GM19397 (cell line): ENCODE data around the gene DSP.

Source experiments
- ATAC-seq: cut with Tn5 transposase; IDR thresholded peaks from one replicate; pipeline ENCODE4 v1.9.1; 2021; ENCODE audit warnings: mild to moderate bottlenecking, moderate library complexity; ENCODE audit not compliant: unreplicated experiment

DSP gene

DNA sequence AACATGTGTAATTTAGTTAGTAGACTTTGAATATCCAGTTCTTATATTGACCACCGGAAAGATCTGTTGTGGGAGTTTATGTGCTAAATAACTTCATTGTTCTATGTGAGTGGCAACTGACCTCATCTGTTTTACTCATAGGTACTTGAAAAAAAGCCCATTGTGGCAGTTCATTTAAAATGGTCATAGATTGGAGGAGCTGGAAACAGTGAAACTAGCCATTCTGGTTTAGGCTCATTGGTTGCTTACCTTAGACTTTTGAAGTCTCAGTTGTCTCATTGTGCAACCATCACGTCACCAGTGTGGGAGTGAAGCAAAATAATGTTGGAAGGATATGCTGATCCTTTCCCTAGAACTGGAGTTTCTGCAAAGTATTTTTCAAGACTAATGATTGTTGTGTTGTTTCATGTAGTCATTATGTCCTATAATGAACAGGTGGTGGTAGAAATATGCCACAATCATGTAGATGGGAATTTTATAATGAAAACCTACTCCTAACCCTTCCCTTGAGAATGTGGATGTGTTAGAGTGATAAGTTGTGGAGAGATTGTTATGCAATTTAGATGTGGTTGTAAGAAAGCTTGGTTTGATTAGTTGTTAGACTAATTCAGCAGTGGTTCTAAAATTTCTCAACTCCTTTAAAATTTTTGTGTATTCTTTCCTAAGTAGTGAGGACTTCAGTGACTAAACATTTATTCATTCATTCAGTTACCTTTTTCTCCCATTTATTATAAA is 18.3 kb downstream of the DSP start:
- no peak for ATAC-seq

DNA sequence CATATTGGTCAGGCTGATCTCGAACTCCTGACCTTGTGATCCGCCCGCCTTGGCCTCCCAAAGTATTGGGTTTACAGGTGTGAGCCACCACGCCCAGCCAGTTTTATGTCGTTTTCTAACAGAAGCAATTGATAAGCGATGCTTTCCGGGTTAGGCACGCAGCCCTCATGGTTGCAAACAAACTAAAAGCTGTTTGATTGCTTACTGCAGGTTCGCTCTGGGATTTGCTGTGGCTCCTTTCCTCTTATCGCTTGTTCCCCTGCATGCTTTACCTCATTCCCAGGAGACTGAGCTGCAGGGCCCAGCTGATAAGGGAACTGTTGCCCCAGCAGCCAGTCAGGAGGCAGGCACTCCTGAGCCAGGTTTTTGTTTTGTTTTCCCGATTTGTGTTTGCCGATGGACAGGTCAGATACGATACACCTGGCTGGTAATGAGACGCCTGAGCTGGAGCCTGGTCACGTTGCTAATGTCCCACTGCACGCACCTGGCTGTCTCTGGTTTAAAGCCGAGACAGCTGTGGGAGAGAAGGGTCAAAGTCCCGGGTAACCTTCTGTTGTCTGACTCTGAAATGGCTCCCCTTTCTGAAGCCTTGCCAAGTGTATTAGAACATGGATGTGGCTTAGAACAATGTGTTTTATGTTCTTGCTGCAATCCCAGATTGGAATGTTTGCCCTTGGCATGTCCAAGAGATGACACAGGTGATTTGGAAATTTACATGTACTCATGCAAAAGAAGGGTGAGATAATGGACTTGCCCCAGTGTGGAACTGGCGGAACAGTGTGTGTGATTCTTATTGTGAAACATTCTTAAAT is 19.9 kb downstream of the DSP start:
- no peak for ATAC-seq

DNA sequence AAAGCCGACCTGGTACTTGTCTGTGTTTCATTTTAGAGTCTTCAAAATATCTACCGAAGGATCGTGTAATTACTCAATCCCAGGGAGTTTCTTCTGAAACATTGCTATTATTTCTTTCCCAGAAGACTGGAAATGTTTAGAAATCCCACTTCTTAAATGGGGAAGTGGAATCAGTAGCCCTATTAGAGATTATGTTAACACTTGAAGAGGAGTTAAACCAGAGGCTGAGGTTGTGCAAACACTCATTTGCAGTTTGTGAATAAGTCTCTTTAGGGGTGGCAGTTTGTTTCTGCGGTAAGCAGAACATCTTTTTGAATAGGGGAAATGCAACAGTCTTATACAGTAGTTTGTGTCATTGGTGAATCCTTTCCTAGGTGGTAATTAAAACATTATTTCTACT is 21.3 kb downstream of the DSP start:
- no peak for ATAC-seq

DNA sequence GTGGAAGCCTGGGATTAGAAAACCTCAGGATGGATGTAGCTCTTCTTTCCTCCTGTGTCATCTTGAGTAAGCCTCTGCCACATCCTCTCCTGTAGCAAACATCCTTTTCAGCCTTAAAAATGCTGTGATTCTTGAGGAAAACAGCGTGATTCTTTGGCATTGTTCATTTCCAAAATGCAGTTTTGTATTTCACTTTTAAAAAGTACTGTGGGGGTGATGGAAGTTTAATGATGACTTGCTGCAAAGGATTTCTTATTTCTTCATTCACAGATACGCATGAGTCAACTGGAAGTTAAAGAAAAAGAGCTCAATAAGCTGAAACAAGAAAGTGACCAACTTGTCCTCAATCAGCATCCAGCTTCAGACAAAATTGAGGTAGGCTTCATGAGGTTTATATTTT is 24.6 kb downstream of the DSP start:
- no peak for ATAC-seq

DNA sequence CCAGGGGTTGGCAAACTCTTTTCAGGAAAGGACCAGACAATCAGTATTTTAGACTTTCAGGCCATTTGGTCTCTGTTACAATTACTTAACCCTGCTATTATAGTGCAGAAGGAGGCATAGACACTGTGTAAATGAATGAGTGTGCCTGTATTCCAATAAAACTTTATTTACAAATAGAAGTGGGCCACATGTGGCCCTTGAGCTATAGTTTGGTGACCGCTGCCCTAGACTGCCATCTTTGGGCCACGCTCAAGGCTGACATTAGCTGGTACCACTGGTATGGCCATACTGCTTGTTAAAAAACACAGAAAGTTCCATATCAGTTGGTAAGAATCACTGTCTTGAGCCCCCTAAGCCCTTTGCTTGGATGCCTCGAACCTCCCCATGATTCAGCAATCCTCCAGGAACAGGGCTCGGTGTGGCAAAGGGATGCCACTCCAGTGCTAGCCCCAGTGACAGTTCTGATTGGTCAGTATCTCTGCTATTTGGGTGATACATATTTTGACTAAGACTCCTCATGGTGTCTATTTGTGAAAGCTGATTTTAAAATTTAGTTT is 25.2 kb downstream of the DSP start:
- ATAC-seq: no peak

DNA sequence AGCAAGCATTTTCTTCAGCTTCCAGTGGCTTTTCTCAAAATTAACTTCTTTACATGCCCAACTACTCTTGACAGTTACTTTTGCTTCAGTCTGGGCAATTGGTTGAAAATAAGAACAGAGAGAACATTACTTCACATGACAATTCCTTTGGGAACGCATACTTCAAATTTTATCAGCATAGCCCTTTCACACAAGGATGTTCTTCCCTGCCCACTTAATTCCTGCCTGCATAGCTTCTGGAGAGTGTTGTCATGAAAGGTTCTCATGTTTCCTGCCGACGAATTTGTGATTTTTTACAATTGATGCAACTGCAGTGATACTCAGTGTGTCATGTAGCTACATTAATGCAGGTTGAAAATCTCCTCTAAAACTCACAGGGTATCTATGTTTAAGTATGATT is 26.6 kb downstream of the DSP start:
- no peak for ATAC-seq

DNA sequence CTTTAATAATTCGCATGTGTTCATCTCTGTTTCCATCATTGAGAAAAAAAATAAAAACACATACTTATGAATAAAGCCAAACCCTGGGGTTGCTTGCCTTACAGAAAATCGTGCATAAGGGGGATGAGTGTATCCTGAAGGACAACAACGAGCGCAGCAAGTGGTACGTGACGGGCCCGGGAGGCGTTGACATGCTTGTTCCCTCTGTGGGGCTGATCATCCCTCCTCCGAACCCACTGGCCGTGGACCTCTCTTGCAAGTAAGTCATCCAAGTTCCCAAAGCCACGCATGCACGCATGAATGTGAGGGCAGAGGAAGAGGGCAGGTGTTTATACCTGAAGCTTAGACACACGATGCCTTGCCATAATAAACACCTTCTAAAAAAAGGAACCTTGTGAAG is 27.6 kb downstream of the DSP start:
- no peak for ATAC-seq

DNA sequence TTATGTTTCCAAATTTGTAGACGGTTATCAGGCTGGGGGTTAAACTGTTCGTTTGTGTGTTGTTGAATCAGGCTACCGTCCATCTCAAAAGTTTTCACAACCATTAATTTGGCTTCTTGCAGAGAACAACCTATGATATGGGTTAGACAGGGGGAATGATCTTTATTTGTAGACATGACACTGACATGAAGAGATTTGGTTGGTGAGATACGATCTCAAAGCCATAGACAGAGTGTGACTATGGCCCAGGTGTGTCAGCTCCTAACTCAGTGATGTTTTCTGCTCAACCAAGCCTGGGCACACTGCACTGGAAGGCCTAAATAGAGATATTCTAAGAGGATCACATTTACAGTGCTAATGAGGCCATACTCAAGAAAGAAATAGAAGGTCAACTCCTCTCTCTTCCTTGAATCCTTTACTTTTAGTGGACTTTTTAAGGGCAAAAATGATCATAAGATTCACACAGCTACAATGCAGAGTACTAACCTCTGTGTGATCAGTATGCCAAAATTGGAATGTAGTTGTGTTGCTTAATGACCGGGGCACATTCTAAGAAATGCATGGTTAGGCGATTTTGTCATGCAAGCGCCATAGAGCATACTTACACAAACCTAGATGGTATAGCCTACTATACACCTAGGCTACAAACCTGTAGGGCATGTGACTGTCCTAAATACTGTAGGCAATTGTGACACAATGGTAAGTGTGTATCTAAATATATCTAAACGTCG is 30.9 kb downstream of the DSP start:
- no peak for ATAC-seq

DNA sequence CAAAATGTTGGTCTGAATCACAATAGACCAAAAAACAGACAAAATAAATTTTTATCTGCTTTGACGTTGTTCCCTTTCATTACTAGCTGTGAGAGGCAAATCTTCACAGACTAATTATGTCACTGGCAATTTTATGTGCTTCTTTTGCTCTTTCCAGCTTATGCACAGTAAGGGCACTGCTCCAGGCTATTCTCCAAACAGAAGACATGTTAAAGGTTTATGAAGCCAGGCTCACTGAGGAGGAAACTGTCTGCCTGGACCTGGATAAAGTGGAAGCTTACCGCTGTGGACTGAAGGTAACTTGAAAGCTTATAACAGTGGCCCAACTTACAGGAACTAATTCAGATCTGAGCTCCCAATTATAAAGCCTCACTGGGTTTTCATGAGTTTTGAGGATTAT is 33.0 kb downstream of the DSP start:
- ATAC-seq: no peak

DNA sequence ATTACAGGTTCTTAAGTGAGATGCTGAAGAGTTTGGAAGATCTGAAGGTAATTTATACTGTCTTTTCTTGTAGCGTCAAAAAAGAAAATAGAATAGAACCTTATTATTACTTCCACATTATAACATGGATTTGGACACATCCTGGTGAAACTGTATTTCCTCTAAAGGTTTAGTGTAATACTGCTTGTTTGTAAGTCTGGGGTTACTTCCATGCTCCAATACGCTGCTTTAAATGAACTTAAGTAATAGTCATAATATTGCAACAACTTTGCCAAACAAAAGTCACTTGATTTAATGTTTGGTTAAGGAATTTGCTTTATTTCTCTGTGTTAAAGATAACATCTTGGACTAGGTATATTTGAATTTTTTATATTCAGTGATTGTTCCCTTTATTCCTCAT is 37.0 kb downstream of the DSP start:
- no peak for ATAC-seq

DNA sequence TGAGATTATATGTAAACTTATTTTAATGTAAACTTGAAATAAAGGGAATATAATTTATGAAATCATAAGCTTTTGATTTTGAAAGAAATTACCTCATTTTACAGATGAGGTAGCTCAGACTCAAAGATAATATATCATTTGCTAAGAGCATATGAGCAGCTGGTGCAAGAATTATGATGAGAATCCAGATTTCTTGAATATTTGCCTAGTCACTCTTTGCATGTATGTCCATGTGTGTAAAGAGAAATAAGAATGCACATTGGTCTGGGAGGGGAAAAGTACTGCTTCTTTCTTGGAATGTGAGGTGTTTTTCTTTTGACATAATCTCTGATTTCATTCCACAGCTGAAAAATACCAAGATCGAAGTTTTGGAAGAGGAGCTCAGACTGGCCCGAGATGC is 37.5 kb downstream of the DSP start:
- ATAC-seq: no peak

DNA sequence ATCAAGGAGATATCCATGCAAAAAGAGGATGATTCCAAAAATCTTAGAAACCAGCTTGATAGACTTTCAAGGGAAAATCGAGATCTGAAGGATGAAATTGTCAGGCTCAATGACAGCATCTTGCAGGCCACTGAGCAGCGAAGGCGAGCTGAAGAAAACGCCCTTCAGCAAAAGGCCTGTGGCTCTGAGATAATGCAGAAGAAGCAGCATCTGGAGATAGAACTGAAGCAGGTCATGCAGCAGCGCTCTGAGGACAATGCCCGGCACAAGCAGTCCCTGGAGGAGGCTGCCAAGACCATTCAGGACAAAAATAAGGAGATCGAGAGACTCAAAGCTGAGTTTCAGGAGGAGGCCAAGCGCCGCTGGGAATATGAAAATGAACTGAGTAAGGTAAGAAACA is 38.4 kb downstream of the DSP start:
- no peak for ATAC-seq

DNA sequence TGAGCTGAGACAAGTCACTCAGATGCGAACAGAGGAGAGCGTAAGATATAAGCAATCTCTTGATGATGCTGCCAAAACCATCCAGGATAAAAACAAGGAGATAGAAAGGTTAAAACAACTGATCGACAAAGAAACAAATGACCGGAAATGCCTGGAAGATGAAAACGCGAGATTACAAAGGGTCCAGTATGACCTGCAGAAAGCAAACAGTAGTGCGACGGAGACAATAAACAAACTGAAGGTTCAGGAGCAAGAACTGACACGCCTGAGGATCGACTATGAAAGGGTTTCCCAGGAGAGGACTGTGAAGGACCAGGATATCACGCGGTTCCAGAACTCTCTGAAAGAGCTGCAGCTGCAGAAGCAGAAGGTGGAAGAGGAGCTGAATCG is 39.1 kb downstream of the DSP start:
- no peak for ATAC-seq

DNA sequence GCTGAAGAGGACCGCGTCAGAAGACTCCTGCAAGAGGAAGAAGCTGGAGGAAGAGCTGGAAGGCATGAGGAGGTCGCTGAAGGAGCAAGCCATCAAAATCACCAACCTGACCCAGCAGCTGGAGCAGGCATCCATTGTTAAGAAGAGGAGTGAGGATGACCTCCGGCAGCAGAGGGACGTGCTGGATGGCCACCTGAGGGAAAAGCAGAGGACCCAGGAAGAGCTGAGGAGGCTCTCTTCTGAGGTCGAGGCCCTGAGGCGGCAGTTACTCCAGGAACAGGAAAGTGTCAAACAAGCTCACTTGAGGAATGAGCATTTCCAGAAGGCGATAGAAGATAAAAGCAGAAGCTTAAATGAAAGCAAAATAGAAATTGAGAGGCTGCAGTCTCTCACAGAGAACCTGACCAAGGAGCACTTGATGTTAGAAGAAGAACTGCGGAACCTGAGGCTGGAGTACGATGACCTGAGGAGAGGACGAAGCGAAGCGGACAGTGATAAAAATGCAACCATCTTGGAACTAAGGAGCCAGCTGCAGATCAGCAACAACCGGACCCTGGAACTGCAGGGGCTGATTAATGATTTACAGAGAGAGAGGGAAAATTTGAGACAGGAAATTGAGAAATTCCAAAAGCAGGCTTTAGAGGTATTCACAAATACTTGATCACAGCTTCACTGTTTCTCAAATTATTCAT is 39.6 kb downstream of the DSP start:
- ATAC-seq: no peak

DNA sequence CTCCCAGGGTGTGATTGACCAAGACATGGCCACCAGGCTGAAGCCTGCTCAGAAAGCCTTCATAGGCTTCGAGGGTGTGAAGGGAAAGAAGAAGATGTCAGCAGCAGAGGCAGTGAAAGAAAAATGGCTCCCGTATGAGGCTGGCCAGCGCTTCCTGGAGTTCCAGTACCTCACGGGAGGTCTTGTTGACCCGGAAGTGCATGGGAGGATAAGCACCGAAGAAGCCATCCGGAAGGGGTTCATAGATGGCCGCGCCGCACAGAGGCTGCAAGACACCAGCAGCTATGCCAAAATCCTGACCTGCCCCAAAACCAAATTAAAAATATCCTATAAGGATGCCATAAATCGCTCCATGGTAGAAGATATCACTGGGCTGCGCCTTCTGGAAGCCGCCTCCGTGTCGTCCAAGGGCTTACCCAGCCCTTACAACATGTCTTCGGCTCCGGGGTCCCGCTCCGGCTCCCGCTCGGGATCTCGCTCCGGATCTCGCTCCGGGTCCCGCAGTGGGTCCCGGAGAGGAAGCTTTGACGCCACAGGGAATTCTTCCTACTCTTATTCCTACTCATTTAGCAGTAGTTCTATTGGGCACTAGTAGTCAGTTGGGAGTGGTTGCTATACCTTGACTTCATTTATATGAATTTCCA is 43.9 kb downstream of the DSP start:
- ATAC-seq: no peak

DNA sequence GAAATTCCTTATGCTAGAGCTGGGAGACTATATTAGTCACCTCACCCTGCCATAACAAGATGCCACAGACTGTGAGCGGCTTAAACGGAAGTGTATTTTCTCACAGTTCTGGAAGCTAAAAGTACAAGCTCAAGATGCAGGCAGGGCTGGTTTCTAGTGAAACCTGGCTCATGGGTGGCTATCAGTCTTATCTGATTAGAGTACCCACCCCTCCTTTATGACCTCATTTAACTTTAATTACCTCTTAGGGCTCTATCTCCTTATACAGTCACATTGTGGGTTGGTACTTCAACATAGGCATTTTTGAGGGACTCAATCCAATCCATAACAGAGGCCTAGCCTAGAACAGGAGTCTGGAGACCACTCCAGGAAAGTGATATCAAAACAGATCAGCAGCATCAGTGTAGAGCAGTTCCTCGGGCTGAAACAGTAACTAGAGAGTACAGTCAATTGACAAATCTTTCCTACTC is 46.2 kb downstream of the DSP start:
- ATAC-seq: no peak

DNA sequence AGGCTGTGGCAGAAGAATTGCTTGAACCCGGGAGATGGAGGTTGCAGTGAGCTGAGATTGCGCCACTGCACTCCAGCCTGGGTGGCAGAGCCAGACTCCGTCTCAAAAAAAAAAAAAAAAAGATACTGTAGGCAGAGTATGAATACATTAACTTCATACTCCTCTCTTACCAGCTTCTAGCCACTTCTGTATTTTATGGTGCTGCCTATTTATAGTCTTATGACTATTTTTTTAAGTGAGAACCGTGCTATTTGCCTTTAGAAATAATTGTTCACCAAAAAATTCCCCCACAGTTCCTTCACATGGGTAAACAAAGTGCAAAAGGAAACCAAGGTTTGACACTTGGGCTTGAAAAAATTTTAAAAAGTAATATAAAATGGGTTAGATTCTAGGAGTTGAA is 47.0 kb downstream of the DSP start:
- no peak for ATAC-seq

DNA sequence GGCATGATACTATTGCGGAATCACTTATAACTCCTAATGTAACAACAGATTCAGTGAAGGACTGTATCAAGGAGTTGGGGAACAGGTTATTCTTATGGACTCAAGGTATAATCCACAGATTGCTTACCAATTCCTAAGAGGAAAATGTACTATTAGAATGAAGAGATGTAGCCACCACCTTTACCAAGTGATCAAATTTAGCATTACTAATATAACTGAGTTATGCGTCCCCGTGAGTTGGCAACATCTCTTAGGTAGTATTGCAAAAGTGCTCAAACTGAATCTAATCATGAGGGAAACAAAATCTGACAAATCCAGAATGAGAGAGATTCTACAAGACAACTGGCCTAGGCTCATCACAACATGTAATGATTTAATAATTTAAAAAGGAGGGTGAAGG is 47.8 kb downstream of the DSP start:
- ATAC-seq: no peak

DNA sequence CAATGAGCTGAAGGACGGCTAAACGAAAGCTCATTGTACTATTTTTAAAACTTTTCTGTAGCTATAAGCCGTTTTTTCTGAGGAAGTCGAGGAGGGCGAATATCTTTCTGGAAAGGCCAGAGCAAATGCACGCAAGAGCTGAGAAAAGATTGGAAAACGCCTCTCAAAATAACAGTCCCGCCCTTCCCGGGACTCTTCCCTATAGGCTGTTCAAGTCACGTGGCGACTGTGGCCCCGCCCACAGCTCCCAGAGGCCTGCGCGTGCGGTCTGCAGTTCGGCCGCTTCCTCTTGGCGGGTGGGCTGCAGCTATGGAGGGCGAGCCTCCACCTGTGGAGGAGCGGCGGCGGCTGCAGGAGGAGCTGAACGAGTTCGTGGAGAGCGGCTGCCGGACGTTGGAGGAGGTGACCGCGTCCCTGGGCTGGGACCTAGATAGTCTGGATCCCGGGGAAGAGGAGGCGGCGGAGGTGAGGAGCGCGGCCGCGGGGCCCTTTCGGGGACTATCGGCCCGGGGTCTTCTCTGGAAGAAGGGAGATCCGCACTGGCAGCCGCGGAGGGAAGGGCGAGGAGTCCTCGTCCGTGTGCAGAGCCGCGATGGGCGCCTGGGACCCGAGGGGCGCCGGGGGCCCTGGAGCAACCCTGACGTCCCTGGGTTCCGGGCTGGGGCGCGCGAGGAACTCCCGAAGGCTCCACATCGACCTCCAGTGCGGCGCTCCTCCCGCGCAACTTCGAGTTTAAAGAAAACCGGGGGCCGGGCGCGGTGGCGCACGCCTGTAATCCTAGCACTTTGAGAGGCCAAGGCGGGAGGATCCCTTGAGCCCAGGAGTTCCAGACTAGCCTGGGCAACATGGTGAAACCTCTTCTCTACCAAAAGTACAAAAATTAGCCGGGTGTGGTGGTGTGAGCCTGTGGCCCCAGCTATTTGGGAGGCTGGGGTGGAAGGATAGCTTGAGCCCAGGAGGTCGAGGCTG is 48.8 kb downstream of the DSP start, which contains the start of gene SNRNP48:
TSS of gene SNRNP48 (plus strand) at position 250 of the 969 bp plus-strand sequence. CDS start at position 310, 60 bp downstream.
- peak; percentile 99 for ATAC-seq
